Psoas muscle (tissue), 8 donors: ENCODE measurements around the gene SWSAP1. TPM values are rescaled to one million over a fixed set of nuclear protein-coding genes. Genes with fewer than 3 reads are reported as not detected.

Source experiments
- ATAC-seq, 4 donors: fragments of 200-7000 bp; cut with Tn5 transposase; one replicate each; pipeline ENCODE4 v1.9.1; 2020; ENCODE audit warnings: moderate library complexity in 3 of 4, mild to moderate bottlenecking in 2 of 4
- DNase-seq, 2 donors: peaks; one replicate each; pipeline ENCODE4 v3.0.0-alpha.2; 2020
- H3K27ac ChIP-seq: fragments of 200-600 bp; one replicate; pipeline ENCODE4 v1.8.0; 2022
- H3K27me3 ChIP-seq, 3 donors: fragments of 200-600 bp in 1 of 3; one replicate each; pipeline versions ENCODE4 v1.6.1 to v1.8.0; 2013 to 2022; ENCODE audit warnings: low read length in 2 of 3, mild to moderate bottlenecking in 2 of 3, moderate library complexity in 1 of 3; ENCODE audit not compliant: insufficient read depth in 3 of 3
- H3K36me3 ChIP-seq, 2 donors: fragments of 200-600 bp in 1 of 2; one replicate each; pipeline versions ENCODE4 v1.6.1 to v1.8.0; 2013 to 2022; ENCODE audit warnings: low read depth in 1 of 2, mild to moderate bottlenecking in 1 of 2, moderate library complexity in 1 of 2; ENCODE audit not compliant: insufficient read depth in 1 of 2
- H3K4me1 ChIP-seq: fragments of 200-600 bp; one replicate; pipeline ENCODE4 v1.8.0; 2022
- H3K4me3 ChIP-seq: fragments of 200-600 bp; one replicate; pipeline ENCODE4 v1.8.0; 2022; ENCODE audit warnings: mild to moderate bottlenecking
- H3K9me3 ChIP-seq: fragments of 200-600 bp; one replicate; pipeline ENCODE4 v1.8.0; 2022
- CTCF ChIP-seq: fragments of 200-600 bp; IDR thresholded peaks from one replicate; pipeline ENCODE4 v1.8.0; 2022; ENCODE audit warnings: antibody characterized with exemption
- WGBS, 3 donors: extraction: QIAGEN DNeasy Blood & Tissue Kit; methylation state at CpG; one replicate each; pipeline versions ENCODE4 v1.1.6 to v1.1.7; 2013; 5-methylcytosine and 5-hydroxymethylcytosine counted together
- intact Hi-C, 2 donors: fragments of 100-400 bp; cut with DNase I; formaldehyde crosslinking; loops; one replicate each; pipeline versions ENCODE4 v1.11.0 to v1.14.2; 2022
- polyA plus RNA-seq, 3 donors: library from polyadenylated mRNA; stranded (reverse); fragments of 200-250 nt; gene quantifications; one replicate each; pipeline ENCODE4 v1.2.3, GENCODE V29; 2013
- total RNA-seq, 4 donors: library from RNA; stranded (reverse); fragmentation: NEBNext Ultra II Directional in 2 of 4; extraction: Animal tissue kit (Norgen Biotek cat#: 25700) in 2 of 4; gene quantifications; one replicate each; pipeline versions ENCODE4 v1.2.1 to v1.2.4, GENCODE V29; 2021 to 2023
- donor health status: healthy with polysubstance abuse.
- donor health status: DM: no; HTN: no; CAD: no; lungs with moderate emphysema.
- donor health status: Bipolar disorder and iron deficiency.
- donor health status: healthy.
- donor health status: DM: yes; HTN: yes; CAD: no.
- donor health status: DM: no; HTN: no; CAD: no.
- donor health status: DM: no; HTN: no; CAD: no.
- donor health status: DM: yes; HTN: yes; CAD: no.

SWSAP1 gene
- total and polyA plus RNA-seq, 7 donors: 1.1 to 3.9 (median 1.7) TPM

- H3K27ac ChIP-seq: no peak overlapping the region
Measured at GRCh38 chr19:11364935-11365334, 9.5 kb upstream of the SWSAP1 start.

GRCh38 chr19:11365557-11366117 is 8.8 kb upstream of the SWSAP1 start:
- Histone ChIP-seq H3K4me3 (no peak overlapping the region), H3K27ac (no peak overlapping the region), H3K9me3 (no peaks in the 10 kb centered on the region), H3K27me3 (no peaks in the 10 kb centered on the region), H3K36me3 (peaks cover 0 to 76% of the 10 kb centered on the region in 2 donors), H3K4me1 (no peaks in the 10 kb centered on the region)
- no peak for TF ChIP-seq CTCF
- ATAC-seq: no peak
- intact Hi-C loops: no loop called here
- WGBS, 3 donors: 67 to 73% (median 71%) methylated on average over 7 of the region's 7 CpGs
- no peak for DNase-seq

More at GRCh38 chr19:11364935-11365334, 9.5 kb upstream of the SWSAP1 start:
- peaks cover 0 to 77% of the 10 kb centered on the region in 2 donors for H3K36me3 ChIP-seq
- ATAC-seq (no peak), DNase-seq (no peak)
- no peaks in the 10 kb centered on the region for H3K4me1 ChIP-seq
- TF ChIP-seq CTCF: no peak
- 55 to 81% (median 69%) methylated on average over 5 of the region's 5 CpGs for WGBS, 3 donors
- intact Hi-C loops: no loop called here
- H3K9me3 ChIP-seq: no peaks in the 10 kb centered on the region
- no peaks in the 10 kb centered on the region for H3K27me3 ChIP-seq
- H3K4me3 ChIP-seq: no peak overlapping the region

- H3K9me3 ChIP-seq: no peaks in the 10 kb centered on the region
- intact Hi-C loops: no loop called here
- H3K36me3 ChIP-seq: peaks cover 0 to 68% of the 10 kb centered on the region in 2 donors
- no peak for TF ChIP-seq CTCF
- H3K27ac ChIP-seq: no peak overlapping the region
- 66 to 83% (median 74%) methylated on average over 2 of the region's 2 CpGs for WGBS, 3 donors
- DNase-seq (no peak), ATAC-seq (no peak)
- H3K27me3 ChIP-seq: no peaks in the 10 kb centered on the region
- H3K4me3 ChIP-seq: no peak overlapping the region
- no peaks in the 10 kb centered on the region for H3K4me1 ChIP-seq
Measured at GRCh38 chr19:11367528-11367927, 6.9 kb upstream of the SWSAP1 start.

- WGBS, 3 donors: 86 to 89% (median 88%) methylated on average over 2 of the region's 2 CpGs
- no peak overlapping the region for H3K27ac ChIP-seq
- H3K36me3 ChIP-seq: peaks cover 0 to 41% of the 10 kb centered on the region in 2 donors
- H3K4me3 ChIP-seq: no peak overlapping the region
- intact Hi-C loops: loop anchor here in 1 of 2 donors (10.0 kb wide), 1 partner anchor 134 kb away; the partner anchor contains the start of gene ZNF653
- H3K4me1 ChIP-seq: peaks cover 14% of the 10 kb centered on the region
- no peaks in the 10 kb centered on the region for H3K27me3 ChIP-seq
- no peak for ATAC-seq
- H3K9me3 ChIP-seq: no peaks in the 10 kb centered on the region
- DNase-seq: no peak
- TF ChIP-seq CTCF: no peak
Measured at GRCh38 chr19:11370744-11371143, 3.7 kb upstream of the SWSAP1 start.
